Upper lobe of left lung (tissue), 6 donors: ENCODE data around the gene UBTD2. TPM values are rescaled to one million over a fixed set of nuclear protein-coding genes. Genes with fewer than 3 reads are reported as not detected.

ENCODE experiments used
- ATAC-seq, 2 donors: fragments of 200-7000 bp; cut with Tn5 transposase; one replicate each; pipeline ENCODE4 v1.9.1; 2022; ENCODE audit warnings: mild to moderate bottlenecking in 2 of 2, moderate library complexity in 2 of 2; ENCODE audit not compliant: low FRiP score in 2 of 2
- DNase-seq, 2 donors: peaks; one replicate each; pipeline ENCODE4 v3.0.0-alpha.2; 2019 to 2020
- H3K27ac ChIP-seq, 4 donors: fragments of 200-600 bp; sonication (generic); one replicate each; pipeline ENCODE4 v1.5.1; 2016 to 2019
- H3K27me3 ChIP-seq, 4 donors: fragments of 200-600 bp; sonication (generic); one replicate each; pipeline ENCODE4 v1.5.1; 2017 to 2019
- H3K36me3 ChIP-seq, 4 donors: fragments of 200-600 bp; sonication (generic); one replicate each; pipeline ENCODE4 v1.5.1; 2016 to 2019
- H3K4me1 ChIP-seq, 4 donors: fragments of 200-600 bp; sonication (generic); one replicate each; pipeline ENCODE4 v1.5.1; 2018 to 2019
- H3K4me3 ChIP-seq, 4 donors: fragments of 200-600 bp; sonication (generic); one replicate each; pipeline ENCODE4 v1.5.1; 2017 to 2019; ENCODE audit warnings: mild to moderate bottlenecking in 2 of 4, moderate library complexity in 1 of 4
- H3K9me3 ChIP-seq, 4 donors: fragments of 200-600 bp; sonication (generic); one replicate each; pipeline ENCODE4 v1.5.1; 2018 to 2019
- CTCF ChIP-seq, 6 experiments: fragments of 450-650 bp in 4 of 6; fragments of 200-600 bp in 2 of 6; sonication (generic) in 2 of 6; IDR thresholded peaks; one replicate each; pipeline ENCODE4 v1.5.1; 2016 to 2019; ENCODE audit warnings: antibody characterized with exemption in 6 of 6
- EP300 ChIP-seq, 4 donors: sonication (generic); formaldehyde crosslinking; IDR thresholded peaks; one replicate each; pipeline ENCODE4 v1.5.1; 2017; ENCODE audit warnings: antibody characterized with exemption in 4 of 4, control low read depth in 2 of 4
- POLR2A ChIP-seq, 4 donors: fragments of 450-650 bp; IDR thresholded peaks; one replicate each; pipeline ENCODE4 v1.5.1; 2016 to 2017; ENCODE audit warnings: antibody characterized with exemption in 4 of 4, mild to moderate bottlenecking in 2 of 4
- POLR2AphosphoS5 ChIP-seq, 2 donors: sonication (generic); formaldehyde crosslinking; IDR thresholded peaks; one replicate each; pipeline ENCODE4 v1.5.1; 2017; ENCODE audit warnings: antibody characterized with exemption in 2 of 2
- WGBS, 2 donors: methylation state at CpG; one replicate each; pipeline ENCODE4 v1.1.5; 2017 to 2018; 5-methylcytosine and 5-hydroxymethylcytosine counted together
- total RNA-seq, 6 donors: library from RNA; depleted of rRNA in 4 of 6; stranded (reverse); fragments of >200 nt in 4 of 6; gene quantifications; one replicate each; pipeline versions ENCODE4 v1.1.0 to v1.2.1, GENCODE V29; 2016 to 2021
- donor health status: DM: no; HTN: no; CAD: no; lungs with moderate emphysema.
- donor health status: DM: no; HTN: yes; CAD: no; lungs with severe emphysema.

Gene UBTD2
- total RNA-seq, 6 donors from 2014 or later, result 9.4 to 22.3 (median 15.8) TPM

DNA sequence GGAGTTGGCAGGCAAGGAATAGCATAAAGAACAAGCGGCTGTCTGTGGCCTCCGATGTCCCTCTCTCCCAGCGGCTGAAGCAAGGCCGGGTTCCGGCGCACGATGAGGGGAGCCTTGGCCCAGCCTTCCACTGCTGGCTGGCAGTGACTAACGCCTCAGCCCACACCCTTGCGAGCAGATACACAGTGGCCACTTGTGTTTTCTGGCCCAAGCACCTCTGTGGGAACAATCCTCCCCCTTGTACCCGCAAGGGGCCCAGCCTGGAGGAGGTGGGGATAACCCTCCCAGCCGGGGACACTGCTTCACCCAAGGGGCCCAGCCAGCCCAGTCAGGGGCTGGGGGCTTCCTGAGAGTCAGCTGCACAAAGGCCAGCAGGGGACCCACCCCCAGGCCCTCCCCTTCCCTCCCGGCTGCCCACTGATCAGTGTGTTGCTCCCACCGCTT, 118.8 kb downstream of the UBTD2 start:
- no peaks in the 10 kb centered on the region for H3K36me3 ChIP-seq
- no peaks in the 10 kb centered on the region for H3K27me3 ChIP-seq
- ATAC-seq (peak in 1 of 2 donors; percentile 39), DNase-seq (no peak)
- H3K27ac ChIP-seq, result peak overlapping the region; percentile 11 to 64 (median 24)
- H3K4me3 ChIP-seq, result no peak overlapping the region
- TF ChIP-seq EP300 (IDR thresholded peaks at IDR 0.05), result no peak
- no peak for TF ChIP-seq CTCF (IDR thresholded peaks at IDR 0.05)
- no peak for TF ChIP-seq POLR2A (IDR thresholded peaks at IDR 0.05)
- TF ChIP-seq POLR2AphosphoS5 (IDR thresholded peaks at IDR 0.05), result no peak
- WGBS, 2 donors, result 88% methylated on average over 4 to 13 of the region's 13 CpGs
- no peaks in the 10 kb centered on the region for H3K9me3 ChIP-seq
- H3K4me1 ChIP-seq, result peaks cover 42 to 62% (median 59%) of the 10 kb centered on the region in 4 donors

- Histone ChIP-seq H3K27ac (peak overlapping the region in 2 of 4 donors; percentile 22 to 31), H3K4me3 (no peak overlapping the region), H3K36me3 (no peaks in the 10 kb centered on the region), H3K27me3 (no peaks in the 10 kb centered on the region), H3K9me3 (no peaks in the 10 kb centered on the region), H3K4me1 (peaks cover 29 to 64% (median 45%) of the 10 kb centered on the region in 4 donors)
- WGBS, 2 donors, result 60 to 80% methylated on average over 4 of the region's 4 CpGs
- no peak for DNase-seq
- no peak for TF ChIP-seq CTCF (IDR thresholded peaks at IDR 0.05)
- ATAC-seq, result peak; percentile 5 to 19
Observed at GRCh38 chr5:172163346-172163745, 120.2 kb downstream of the UBTD2 start.

GRCh38 chr5:172162987-172163343, 120.6 kb downstream of the UBTD2 start:
- DNase-seq, result no peak
- TF ChIP-seq POLR2A (IDR thresholded peaks at IDR 0.05) (no peak), EP300 (IDR thresholded peaks at IDR 0.05) (no peak), POLR2AphosphoS5 (IDR thresholded peaks at IDR 0.05) (no peak), CTCF (IDR thresholded peaks at IDR 0.05) (no peak)
- 63% methylated on average over 4 to 5 of the region's 5 CpGs for WGBS, 2 donors
- H3K27ac ChIP-seq, result peak overlapping the region in 2 of 4 donors; percentile 22 to 31
- H3K4me1 ChIP-seq, result peaks cover 25 to 60% (median 42%) of the 10 kb centered on the region in 4 donors
- H3K4me3 ChIP-seq, result no peak overlapping the region
- no peaks in the 10 kb centered on the region for H3K36me3 ChIP-seq
- no peak for ATAC-seq
- H3K9me3 ChIP-seq, result no peaks in the 10 kb centered on the region
- no peaks in the 10 kb centered on the region for H3K27me3 ChIP-seq

GRCh38 chr5:172162323-172162986, 121.1 kb downstream of the UBTD2 start:
- H3K4me1 ChIP-seq, result peaks cover 20 to 55% (median 38%) of the 10 kb centered on the region in 4 donors
- no peaks in the 10 kb centered on the region for H3K36me3 ChIP-seq
- WGBS, 2 donors, result 75 to 88% methylated on average over 2 to 5 of the region's 5 CpGs
- no peaks in the 10 kb centered on the region for H3K9me3 ChIP-seq
- H3K4me3 ChIP-seq, result no peak overlapping the region
- no peaks in the 10 kb centered on the region for H3K27me3 ChIP-seq
- H3K27ac ChIP-seq, result peak overlapping the region in 2 of 4 donors; percentile 22 to 31
- no peak for ATAC-seq
- TF ChIP-seq POLR2A (IDR thresholded peaks at IDR 0.05), result no peak
- TF ChIP-seq CTCF (IDR thresholded peaks at IDR 0.05), result no peak
- DNase-seq, result no peak

DNA sequence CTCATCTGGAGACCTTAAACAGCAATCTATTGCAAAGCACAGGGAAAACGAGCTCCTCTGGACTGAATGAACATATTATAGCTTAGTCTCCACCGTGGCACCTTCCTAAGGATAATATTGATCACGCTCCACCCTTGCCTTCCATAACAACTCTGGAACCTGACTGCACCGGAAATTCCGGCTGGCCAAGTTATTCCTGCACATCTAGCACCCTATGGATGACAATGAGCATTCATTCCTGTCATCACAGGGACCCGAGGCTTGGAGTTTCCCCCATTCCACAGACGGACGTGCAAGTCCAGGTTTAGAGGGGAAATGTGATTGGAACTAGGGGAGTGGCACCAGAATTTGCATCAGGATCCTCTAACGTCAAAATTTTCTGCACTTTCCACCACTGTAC, 123.1 kb downstream of the UBTD2 start:
- ATAC-seq (no peak), DNase-seq (no peak)
- WGBS, 2 donors, result 80 to 81% methylated on average over 8 to 9 of the region's 9 CpGs
- no peak for TF ChIP-seq CTCF (IDR thresholded peaks at IDR 0.05)
- no peak for TF ChIP-seq POLR2A (IDR thresholded peaks at IDR 0.05)
- TF ChIP-seq POLR2AphosphoS5 (IDR thresholded peaks at IDR 0.05), result no peak
- TF ChIP-seq EP300 (IDR thresholded peaks at IDR 0.05), result no peak
- H3K27ac ChIP-seq, result no peak overlapping the region
- H3K9me3 ChIP-seq, result no peaks in the 10 kb centered on the region
- peaks cover 0 to 10% (median 5%) of the 10 kb centered on the region in 4 donors for H3K36me3 ChIP-seq
- no peaks in the 10 kb centered on the region for H3K27me3 ChIP-seq
- H3K4me3 ChIP-seq, result no peak overlapping the region
- peaks cover 22 to 54% (median 39%) of the 10 kb centered on the region in 4 donors for H3K4me1 ChIP-seq
